HEK293T (cell line): Measurements from ENCODE around the gene EIF4E3.

Experiments
- CTCF ChIA-PET: fragments of 350-600 bp; formaldehyde crosslinking; extraction: SDS; loops from one replicate; lab custom pipeline; 2021; ENCODE audit warnings: antibody characterized with exemption, inconsistent platforms; lab: Yijun Ruan, JAX
- POLR2A ChIA-PET: fragments of 350-600 bp; formaldehyde crosslinking; extraction: SDS; loops from one replicate; lab custom pipeline; 2020; ENCODE audit warnings: antibody characterized with exemption, inconsistent platforms; lab: Yijun Ruan, JAX
- DNase-seq: peaks from one replicate; pipeline ENCODE4 v3.0.0; 2012; ENCODE audit warnings: mixed read lengths; ENCODE audit errors: extremely low spot score
- ARNT ChIP-seq: fragments of 450-650 bp; IDR thresholded peaks from 2 replicates; pipeline ENCODE4 v1.6.1; 2017; ENCODE audit warnings: mild to moderate bottlenecking
- BHLHE40 ChIP-seq: fragments of 450-650 bp; IDR thresholded peaks from 2 replicates; pipeline ENCODE4 v1.6.1; 2016; ENCODE audit warnings: mild to moderate bottlenecking, moderate library complexity, borderline replicate concordance
- CTBP1 ChIP-seq: fragments of 450-650 bp; IDR thresholded peaks from 2 replicates; pipeline ENCODE4 v1.6.1; 2016; ENCODE audit warnings: borderline replicate concordance
- ELF4 ChIP-seq: fragments of 450-650 bp; IDR thresholded peaks from 2 replicates; pipeline ENCODE4 v1.6.1; 2017; ENCODE audit warnings: antibody characterized with exemption
- FOXA1 ChIP-seq: fragments of 450-650 bp; IDR thresholded peaks from 2 replicates; pipeline ENCODE4 v1.6.1; 2016; ENCODE audit warnings: mild to moderate bottlenecking
- FOXK2 ChIP-seq: fragments of 450-650 bp; IDR thresholded peaks from 2 replicates; pipeline ENCODE4 v1.6.1; 2016; ENCODE audit warnings: mild to moderate bottlenecking
- FOXM1 ChIP-seq: fragments of 450-650 bp; IDR thresholded peaks from 2 replicates; pipeline ENCODE4 v1.6.1; 2017; ENCODE audit warnings: mild to moderate bottlenecking, borderline replicate concordance
- HDGF ChIP-seq: fragments of 450-650 bp; IDR thresholded peaks from 2 replicates; pipeline ENCODE4 v1.6.1; 2017; ENCODE audit warnings: antibody characterized with exemption, borderline replicate concordance
- L3MBTL2 ChIP-seq: fragments of 450-650 bp; conservative IDR thresholded peaks from 2 replicates; pipeline ENCODE4 v1.6.1; 2016; ENCODE audit warnings: mild to moderate bottlenecking
- LEF1 ChIP-seq: fragments of 450-650 bp; IDR thresholded peaks from 2 replicates; pipeline ENCODE4 v1.6.1; 2017; ENCODE audit warnings: mild to moderate bottlenecking, borderline replicate concordance
- NFRKB ChIP-seq: fragments of 450-650 bp; IDR thresholded peaks from 2 replicates; pipeline ENCODE4 v1.6.1; 2016; ENCODE audit warnings: mild to moderate bottlenecking, moderate library complexity
- PKNOX1 ChIP-seq: fragments of 450-650 bp; IDR thresholded peaks from 2 replicates; pipeline ENCODE4 v1.6.1; 2016
- SP1 ChIP-seq: fragments of 450-650 bp; IDR thresholded peaks from 2 replicates; pipeline ENCODE4 v1.6.1; 2017
- SUZ12 ChIP-seq: fragments of 450-650 bp; IDR thresholded peaks from 2 replicates; pipeline ENCODE4 v1.6.1; 2016; ENCODE audit warnings: mild to moderate bottlenecking
- TARDBP ChIP-seq: fragments of 450-650 bp; IDR thresholded peaks from 2 replicates; pipeline ENCODE4 v1.6.1; 2016
- ZNF384 ChIP-seq: fragments of 450-650 bp; IDR thresholded peaks from 2 replicates; pipeline ENCODE4 v1.6.1; 2016

EIF4E3 gene

GRCh38 chr3:71754610-71755253 lies 29.5 kb upstream of the EIF4E3 start:
- CTCF ChIA-PET: no interaction called here
- TF ChIP-seq SUZ12 (no peak), CTBP1 (no peak), FOXA1 (no peak), TARDBP (no peak), ZNF384 (no peak), HDGF (no peak), LEF1 (no peak), FOXK2 (no peak), SP1 (no peak), NFRKB (no peak), FOXM1 (no peak), ELF4 (no peak), ARNT (no peak)
- POLR2A ChIA-PET: interaction anchor here (1.1 kb wide), 1 partner anchor 10 kb away, joined by 3 read pairs; no protein-coding TSS in a partner anchor
- no peak for DNase-seq

GRCh38 chr3:71753701-71754609 lies 28.8 kb upstream of the EIF4E3 start, which contains the start of gene GPR27:
GPR27 (plus strand) TSS chr3:71753855; CDS start chr3:71754050, 195 bp downstream.
- DNase-seq: peak; percentile 59
- ChIA-PET CTCF (no interaction called here), POLR2A (interaction anchor here (1.1 kb wide), 1 partner anchor 9 kb away, joined by 3 read pairs; no protein-coding TSS in a partner anchor)
- TF ChIP-seq FOXK2: no peak
- no peak for TF ChIP-seq SP1
- TF ChIP-seq FOXA1: no peak
- TF ChIP-seq L3MBTL2: no peak

GRCh38 chr3:71752831-71753700 lies 27.9 kb upstream of the EIF4E3 start:
- ChIA-PET CTCF (interaction anchor here (0.7 kb wide), 1 partner anchor 1126 kb away, joined by 6 read pairs; no protein-coding TSS in a partner anchor), POLR2A (interaction anchor here (0.6 kb wide), 1 partner anchor 29 kb away, joined by 3 read pairs; no protein-coding TSS in a partner anchor)
- DNase-seq: peak; percentile 45
- TF ChIP-seq BHLHE40: no peak
- TF ChIP-seq LEF1: 0 out of 2 replicates have a peak, but pooled peaks have one; percentile 23

GRCh38 chr3:71751602-71752001 lies 26.4 kb upstream of the EIF4E3 start:
- TF ChIP-seq NFRKB (no peak), PKNOX1 (peak; percentile 71)
- POLR2A ChIA-PET: no interaction called here
- no peak for DNase-seq
- CTCF ChIA-PET: no interaction called here

- no peak for TF ChIP-seq FOXA1
- TF ChIP-seq ELF4: no peak
- no peak for TF ChIP-seq TARDBP
- TF ChIP-seq ARNT: no peak
- no peak for TF ChIP-seq LEF1
- TF ChIP-seq PKNOX1: no peak
- no peak for TF ChIP-seq CTBP1
- TF ChIP-seq HDGF: no peak
- CTCF ChIA-PET: no interaction called here
- POLR2A ChIA-PET: interaction anchor here (0.7 kb wide), 1 partner anchor 9 kb away, joined by 3 read pairs; the partner anchor contains the start of gene GPR27
- DNase-seq: no peak
These were observed 19.5 kb upstream of the EIF4E3 start for GRCh38 chr3:71744738-71745137.

GRCh38 chr3:71742621-71743020 lies 17.4 kb upstream of the EIF4E3 start:
- DNase-seq: no peak
- TF ChIP-seq NFRKB (no peak), CTBP1 (no peak), PKNOX1 (no peak), L3MBTL2 (no peak), HDGF (no peak), FOXA1 (no peak), ZNF384 (no peak), FOXK2 (no peak), LEF1 (no peak), BHLHE40 (no peak), ARNT (no peak), TARDBP (no peak), FOXM1 (no peak), ELF4 (no peak)
- POLR2A ChIA-PET: no interaction called here
- CTCF ChIA-PET: interaction anchor here (0.6 kb wide), 1 partner anchor 12 kb away, joined by 3 read pairs; no protein-coding TSS in a partner anchor
